Nephron (organoid): Measurements from ENCODE around the gene GAREM1.

Experiments used
- H3K27ac Mint-ChIP-seq, 3 experiments: 2 replicates each; pipeline ENCODE4 v1.8.0; 2020; ENCODE audit warnings: mixed read lengths in 3 of 3, mild to moderate bottlenecking in 2 of 3, moderate library complexity in 1 of 3
- H3K27me3 Mint-ChIP-seq: 2 replicates; pipeline ENCODE4 v1.8.0; 2021; ENCODE audit warnings: low read depth, mild to moderate bottlenecking, moderate library complexity, mixed read lengths
- H3K36me3 Mint-ChIP-seq: 2 replicates; pipeline ENCODE4 v1.8.0; 2020; ENCODE audit warnings: low read depth, mixed read lengths
- H3K4me1 Mint-ChIP-seq: 2 replicates; pipeline ENCODE4 v1.8.0; 2020; ENCODE audit warnings: mixed read lengths
- H3K4me3 Mint-ChIP-seq, 3 experiments: 2 replicates each; pipeline ENCODE4 v1.8.0; 2020; ENCODE audit warnings: mild to moderate bottlenecking in 3 of 3, mixed read lengths in 3 of 3, moderate library complexity in 2 of 3
- H3K9me3 Mint-ChIP-seq: 2 replicates; pipeline ENCODE4 v1.8.0; 2020; ENCODE audit warnings: mixed read lengths
- CTCF ChIP-seq, 3 experiments: fragments of 200-600 bp; sonication (generic); IDR thresholded peaks; one replicate each; pipeline ENCODE4 v1.5.0; 2021; ENCODE audit warnings: antibody characterized with exemption in 3 of 3; ENCODE audit not compliant: unreplicated experiment in 3 of 3

The GAREM1 gene

DNA sequence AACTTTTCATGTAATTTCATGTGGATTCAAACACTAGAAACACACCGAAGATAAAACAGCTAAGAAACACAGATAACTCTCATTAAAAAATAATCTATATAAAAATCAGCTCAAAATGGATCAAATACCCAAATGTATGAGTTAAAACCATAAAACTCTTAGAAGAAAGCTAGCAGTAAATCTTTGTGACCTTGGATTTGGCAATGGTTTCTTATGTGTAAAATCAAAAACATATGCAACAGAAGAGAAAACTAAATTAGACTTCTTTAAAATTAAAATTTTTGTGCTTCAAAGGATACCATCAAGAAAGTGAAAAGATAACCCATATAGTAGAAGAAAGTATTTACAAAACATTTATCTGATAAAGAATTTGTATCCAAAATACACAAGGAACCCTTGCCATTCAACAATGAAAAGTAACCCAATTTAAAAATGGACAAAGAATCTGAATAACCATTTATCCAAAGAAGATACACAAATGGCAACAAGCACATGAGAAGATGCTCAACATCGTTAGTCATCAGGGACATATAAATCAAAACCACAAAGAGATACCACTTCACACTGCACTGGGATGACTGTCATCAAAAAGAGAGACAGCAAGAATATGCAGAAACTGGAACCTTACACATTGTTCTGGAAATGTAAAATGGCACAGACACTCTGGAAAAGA lies 27.5 kb downstream of the GAREM1 start:
- Mint-ChIP-seq H3K4me3 (no peak overlapping the region), H3K36me3 (no peaks in the 10 kb centered on the region)
- TF ChIP-seq CTCF (IDR thresholded peaks at IDR 0.05; ENCODE audit: unreplicated experiment in 3 of 3) = no peak

DNA sequence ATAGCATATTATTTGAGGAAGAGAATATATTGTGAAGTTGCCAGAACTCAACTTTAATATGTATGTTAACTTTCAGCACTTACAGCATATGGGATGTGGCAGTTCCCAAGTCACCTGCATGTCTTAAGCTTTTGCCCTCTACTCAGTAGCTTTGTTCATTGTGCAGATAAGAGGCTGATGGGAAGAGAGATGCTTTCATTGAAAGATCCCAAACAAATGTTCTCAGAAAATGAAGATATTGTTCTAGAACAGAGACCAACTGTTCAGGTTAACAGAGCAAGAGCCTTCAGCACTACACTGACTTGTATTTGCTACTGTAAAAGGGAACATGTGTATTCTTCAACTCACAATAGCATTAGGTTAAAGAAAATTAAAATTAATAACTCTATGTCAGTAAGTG lies 28.1 kb downstream of the GAREM1 start:
- Mint-ChIP-seq H3K4me3 (no peak overlapping the region), H3K27ac (no peak overlapping the region), H3K36me3 (no peaks in the 10 kb centered on the region), H3K9me3 (no peaks in the 10 kb centered on the region), H3K27me3 (peaks cover 4% of the 10 kb centered on the region), H3K4me1 (peaks cover 49% of the 10 kb centered on the region)
- no peak for TF ChIP-seq CTCF (IDR thresholded peaks at IDR 0.05; ENCODE audit: unreplicated experiment in 3 of 3)

More for the DNA sequence above, 27.5 kb downstream of the GAREM1 start:
- peak overlapping the region; percentile 30 to 37 (median 32) for H3K27ac Mint-ChIP-seq
- peaks cover 1% of the 10 kb centered on the region for H3K27me3 Mint-ChIP-seq
- no peaks in the 10 kb centered on the region for H3K9me3 Mint-ChIP-seq
- H3K4me1 Mint-ChIP-seq = peaks cover 43% of the 10 kb centered on the region

DNA sequence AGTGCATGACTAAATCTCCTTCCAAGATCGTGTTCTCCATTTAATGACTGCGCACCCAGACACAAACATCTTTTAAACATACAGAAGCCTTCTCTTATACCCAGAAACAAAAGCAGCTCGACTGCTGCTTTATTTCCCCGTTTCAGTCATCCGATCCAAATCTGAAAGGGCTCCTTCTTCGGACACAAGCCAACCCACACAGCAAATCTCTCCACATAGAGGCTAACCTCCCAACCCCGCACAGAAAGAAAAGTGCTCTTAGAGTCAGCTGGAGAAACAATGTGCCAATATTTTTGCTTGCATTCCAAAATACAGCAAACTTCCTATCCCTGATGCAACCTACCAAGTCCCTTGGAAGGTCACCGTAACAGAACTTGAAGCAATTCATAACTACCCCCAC lies 29.1 kb downstream of the GAREM1 start:
- Mint-ChIP-seq H3K27ac (peak overlapping the region in 2 of 3 experiments; percentile 26 to 84), H3K4me3 (peak overlapping the region in 1 of 3 experiments; percentile 63), H3K27me3 (peaks cover 4% of the 10 kb centered on the region), H3K9me3 (no peaks in the 10 kb centered on the region), H3K36me3 (no peaks in the 10 kb centered on the region), H3K4me1 (peaks cover 56% of the 10 kb centered on the region)
- no peak for TF ChIP-seq CTCF (IDR thresholded peaks at IDR 0.05; ENCODE audit: unreplicated experiment in 3 of 3)

DNA sequence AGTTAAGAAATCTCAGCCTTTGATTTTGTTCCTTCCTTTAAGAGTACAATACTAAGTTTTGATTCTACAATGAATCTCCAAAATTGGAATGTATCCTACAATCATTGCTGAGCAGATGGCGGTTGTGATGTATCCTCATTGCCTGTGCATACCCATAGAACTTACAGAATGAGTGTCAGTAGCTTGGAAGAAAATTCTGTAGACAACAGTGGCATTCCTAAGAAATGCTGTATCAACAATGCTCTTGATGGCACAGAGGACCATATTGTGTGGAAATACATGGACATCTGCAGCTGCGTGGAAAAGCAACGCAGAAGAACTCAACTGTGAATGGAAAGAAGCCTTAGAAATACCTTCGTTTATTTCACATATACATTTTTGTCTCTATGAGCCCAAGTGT lies 30.2 kb downstream of the GAREM1 start:
- TF ChIP-seq CTCF (IDR thresholded peaks at IDR 0.05; ENCODE audit: unreplicated experiment in 3 of 3) = no peak
- Mint-ChIP-seq H3K4me3 (no peak overlapping the region), H3K36me3 (no peaks in the 10 kb centered on the region), H3K9me3 (no peaks in the 10 kb centered on the region), H3K4me1 (peaks cover 63% of the 10 kb centered on the region), H3K27me3 (peaks cover 4% of the 10 kb centered on the region), H3K27ac (no peak overlapping the region)

GRCh38 chr18:32439802-32440201 lies 30.9 kb downstream of the GAREM1 start:
- Mint-ChIP-seq H3K9me3 (no peaks in the 10 kb centered on the region), H3K4me3 (no peak overlapping the region), H3K27ac (no peak overlapping the region), H3K36me3 (no peaks in the 10 kb centered on the region), H3K27me3 (peaks cover 4% of the 10 kb centered on the region), H3K4me1 (peaks cover 64% of the 10 kb centered on the region)
- TF ChIP-seq CTCF (IDR thresholded peaks at IDR 0.05; ENCODE audit: unreplicated experiment in 3 of 3) = peak; percentile 7 to 25 (median 16)

DNA sequence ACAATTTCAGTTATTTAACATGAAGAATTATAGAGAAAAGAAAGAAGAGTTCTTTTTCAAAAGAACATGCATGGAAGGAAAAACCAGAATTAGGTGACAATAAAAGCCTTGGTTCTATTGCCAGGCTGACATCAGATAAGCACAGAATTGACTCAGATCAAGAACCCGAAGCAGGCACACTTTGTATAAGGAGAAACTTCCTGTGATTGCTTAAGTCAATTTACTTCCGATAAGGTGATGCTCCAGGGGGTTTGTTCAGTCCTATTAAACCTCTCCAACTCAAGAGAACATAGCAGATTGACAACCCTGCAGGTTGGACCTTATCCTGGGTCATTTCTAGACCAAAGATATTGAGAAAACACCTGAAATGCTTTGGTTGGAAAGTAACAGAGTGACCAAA lies 31.4 kb downstream of the GAREM1 start:
- no peaks in the 10 kb centered on the region for H3K9me3 Mint-ChIP-seq
- H3K4me1 Mint-ChIP-seq = peaks cover 59% of the 10 kb centered on the region
- no peak for TF ChIP-seq CTCF (IDR thresholded peaks at IDR 0.05; ENCODE audit: unreplicated experiment in 3 of 3)
- no peak overlapping the region for H3K4me3 Mint-ChIP-seq
- H3K27me3 Mint-ChIP-seq = peaks cover 4% of the 10 kb centered on the region
- no peaks in the 10 kb centered on the region for H3K36me3 Mint-ChIP-seq
- H3K27ac Mint-ChIP-seq = no peak overlapping the region
